Left kidney (tissue), 2 donors: ENCODE data around the gene C4B. TPM values are rescaled to one million over a fixed set of nuclear protein-coding genes. Genes with fewer than 3 reads are reported as not detected.
"Not testable (repeated sequence)": the region's sequence is repeated elsewhere in the genome, so short reads cannot be mapped to it uniquely, and the experiment has no call there.

Experiments used
- DNase-seq: peaks from one replicate; pipeline ENCODE4 v3.0.0-alpha.2; 2013
- polyA plus RNA-seq: library from polyadenylated mRNA; unstranded; fragments of 120-200 nt; gene quantifications from one replicate; pipeline ENCODE4 v1.2.1, GENCODE V29; 2013; ENCODE audit not compliant: insufficient read length

Gene C4B
- polyA plus RNA-seq, 1 donor, result 22.3 TPM

DNA sequence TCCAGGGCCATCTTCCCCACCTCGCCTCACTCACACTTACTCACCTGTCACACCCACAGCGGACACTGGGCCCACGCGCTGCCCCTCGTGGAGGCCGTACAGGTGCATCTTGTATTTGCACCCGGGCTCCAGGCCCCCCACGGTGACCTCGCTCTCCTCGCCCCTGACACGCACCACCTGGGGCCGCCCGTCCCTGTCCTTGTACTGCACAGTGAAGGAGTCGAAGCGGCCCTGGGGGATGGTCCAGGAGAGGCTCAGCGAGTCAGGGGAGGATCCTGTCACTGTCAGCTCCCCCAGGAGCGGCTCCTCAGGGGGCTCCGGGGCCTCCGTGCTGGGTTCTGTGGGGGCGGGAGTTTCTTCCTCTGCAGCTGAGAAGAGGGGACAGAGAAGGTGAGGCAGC lies 38.0 kb downstream of the C4B start:
- DNase-seq, result not testable (repeated sequence)

DNA sequence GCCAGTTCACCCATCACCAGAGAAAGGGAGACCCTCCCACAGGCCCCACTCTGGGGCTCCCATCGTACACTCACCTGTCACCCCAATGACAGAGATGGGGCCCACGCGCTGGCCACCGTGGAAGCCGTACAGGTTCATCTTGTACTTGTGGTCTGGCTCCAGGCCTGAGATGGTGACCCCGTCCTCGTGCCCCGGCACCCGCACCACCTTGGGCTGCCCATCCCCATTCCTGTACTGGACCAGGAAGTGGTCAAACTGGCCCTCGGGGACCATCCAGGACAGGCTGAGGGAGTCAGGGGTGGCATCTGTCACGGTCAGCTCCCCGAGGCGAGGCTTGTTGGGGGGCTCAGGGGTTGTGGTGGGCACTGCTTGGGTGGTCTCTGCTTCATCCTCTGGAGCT lies 38.7 kb downstream of the C4B start:
- not testable (repeated sequence) for DNase-seq

DNA sequence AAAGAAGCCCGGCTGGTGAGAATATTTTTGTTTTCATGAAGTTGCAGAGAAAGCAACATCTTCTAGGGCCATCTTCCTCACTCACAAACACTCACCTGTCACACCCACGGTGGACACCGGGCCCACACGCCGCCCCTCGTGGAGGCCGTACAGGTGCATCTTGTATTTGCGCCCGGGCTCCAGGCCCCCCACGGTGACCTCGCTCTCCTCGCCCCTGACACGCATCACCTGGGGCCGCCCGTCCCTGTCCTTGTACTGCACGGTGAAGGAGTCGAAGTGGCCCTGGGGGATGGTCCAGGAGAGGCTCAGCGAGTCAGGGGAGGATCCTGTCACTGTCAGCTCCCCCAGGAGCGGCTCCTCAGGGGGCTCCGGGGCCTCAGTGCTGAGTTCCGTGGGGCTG lies 41.2 kb downstream of the C4B start:
- DNase-seq, result not testable (repeated sequence)

DNA sequence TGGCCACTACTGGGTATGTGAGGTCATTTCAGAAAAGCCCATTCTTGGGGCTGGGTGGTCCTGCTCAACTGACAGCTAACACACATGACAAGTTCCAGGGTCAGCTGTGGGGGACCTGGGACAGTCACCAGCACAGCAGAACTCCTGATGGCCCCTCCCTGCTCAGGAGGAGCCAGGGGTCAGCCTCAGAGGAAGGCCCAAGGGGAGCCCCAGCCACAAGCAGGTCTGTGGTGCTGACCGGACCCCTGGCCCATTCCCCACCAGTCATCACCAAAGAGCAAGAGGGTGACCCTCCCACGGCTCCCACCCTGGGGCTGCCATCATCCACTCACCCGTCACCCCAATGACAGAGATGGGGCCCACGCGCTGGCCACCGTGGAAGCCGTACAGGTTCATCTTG lies 41.7 kb downstream of the C4B start:
- no peak for DNase-seq

DNA sequence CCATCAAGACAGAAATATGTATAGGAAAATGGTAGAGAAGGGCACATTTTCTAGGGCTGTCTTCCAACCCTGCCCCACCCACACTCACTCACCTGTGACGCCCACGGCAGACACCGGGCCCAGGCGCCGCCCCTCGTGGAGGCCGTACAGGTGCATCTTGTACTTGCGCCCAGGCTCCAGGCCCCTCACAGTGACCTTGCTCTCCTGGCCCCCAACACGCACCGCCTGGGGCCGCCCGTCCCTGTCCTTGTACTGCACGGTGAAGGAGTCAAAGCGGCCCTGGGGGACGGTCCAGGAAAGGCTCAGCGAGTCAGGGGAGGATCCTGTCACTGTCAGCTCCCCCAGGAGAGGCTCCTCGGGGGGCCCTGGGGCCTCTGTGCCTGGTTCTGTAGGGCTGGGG lies 43.4 kb downstream of the C4B start:
- no peak for DNase-seq

DNA sequence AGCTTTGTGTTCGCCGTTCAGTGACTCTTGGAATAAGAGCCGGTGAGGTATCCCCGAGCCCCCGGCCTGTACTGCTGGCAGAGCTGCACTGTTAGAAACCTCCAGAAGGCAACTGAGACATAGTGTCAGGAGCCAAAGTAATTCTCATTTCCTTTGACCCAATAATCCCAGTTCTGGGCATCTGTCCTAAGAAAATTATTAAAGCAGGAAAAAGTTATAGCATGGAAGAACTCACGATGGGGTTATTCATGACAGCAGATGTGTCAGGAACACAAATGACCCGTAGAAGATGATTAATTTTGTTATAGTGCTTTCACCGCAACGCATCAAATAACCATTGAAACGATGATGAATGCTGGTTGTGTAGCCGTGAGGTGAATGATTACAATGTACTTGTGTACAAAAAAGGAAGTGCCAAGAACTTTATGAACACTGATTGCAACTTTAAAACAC lies 43.9 kb downstream of the C4B start:
- DNase-seq, result no peak

DNA sequence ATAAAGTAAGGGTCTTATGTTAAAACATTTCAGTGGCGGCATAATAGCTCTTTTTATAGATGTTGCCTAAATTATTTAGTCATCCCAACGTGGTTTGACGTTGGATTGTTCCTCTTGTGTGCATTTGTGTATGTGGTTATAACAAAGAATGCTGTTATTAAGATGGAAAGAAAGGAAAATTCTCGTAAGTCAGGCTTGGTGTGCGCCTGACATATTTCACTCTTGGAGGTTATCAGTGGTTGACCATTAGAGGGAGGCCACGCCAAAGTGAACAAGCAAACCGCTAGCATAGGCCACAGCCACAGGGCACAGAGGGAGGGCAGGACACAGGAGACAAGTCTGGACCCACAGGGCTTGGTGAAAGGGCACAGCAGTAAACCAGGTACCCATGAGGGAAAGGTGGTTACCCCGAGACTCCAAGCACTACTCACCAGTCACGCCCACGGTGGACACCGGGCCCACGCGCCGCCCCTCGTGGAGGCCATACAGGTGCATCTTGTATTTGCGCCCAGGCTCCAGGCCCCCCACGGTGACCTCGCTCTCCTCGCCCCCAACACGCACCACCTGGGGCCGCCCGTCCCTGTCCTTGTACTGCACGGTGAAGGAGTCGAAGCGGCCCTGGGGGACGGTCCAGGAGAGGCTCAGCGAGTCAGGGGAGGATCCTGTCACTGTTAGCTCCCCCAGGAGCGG lies 46.5 kb downstream of the C4B start:
- no peak for DNase-seq

DNA sequence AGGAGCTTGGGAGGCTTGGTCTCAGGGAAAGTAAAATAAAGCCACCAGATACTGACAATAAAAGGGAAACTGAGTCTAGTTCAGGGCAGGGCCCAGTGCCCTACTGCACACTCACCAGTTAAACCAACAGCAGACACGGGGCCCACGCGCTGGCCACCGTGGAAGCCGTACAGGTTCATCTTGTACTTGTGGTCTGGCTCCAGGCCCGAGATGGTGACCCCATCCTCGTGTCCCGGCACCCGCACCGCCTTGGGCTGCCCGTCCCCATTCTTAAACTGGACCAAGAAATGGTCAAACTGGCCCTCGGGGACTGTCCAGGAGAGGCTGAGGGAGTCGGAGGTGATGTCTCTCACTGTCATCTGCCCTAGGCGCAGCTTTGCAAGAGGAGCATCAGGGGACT lies 50.1 kb downstream of the C4B start:
- DNase-seq, result no peak

DNA sequence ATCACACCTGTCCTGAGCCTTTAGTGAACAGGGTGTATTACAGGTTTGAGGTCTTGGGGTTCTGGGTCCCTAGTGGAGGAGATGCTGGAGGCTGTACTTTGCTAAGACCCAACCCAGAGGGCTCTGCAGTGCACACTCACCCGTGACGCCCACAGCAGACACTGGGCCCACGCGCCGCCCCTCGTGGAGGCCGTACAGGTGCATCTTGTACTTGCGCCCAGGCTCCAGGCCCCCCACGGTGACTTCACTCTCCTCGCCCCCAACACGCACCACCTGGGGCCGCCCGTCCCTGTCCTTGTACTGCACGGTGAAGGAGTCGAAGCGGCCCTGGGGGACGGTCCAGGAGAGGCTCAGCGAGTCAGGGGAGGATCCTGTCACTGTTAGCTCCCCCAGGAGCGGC lies 52.9 kb downstream of the C4B start:
- DNase-seq, result not testable (repeated sequence)

DNA sequence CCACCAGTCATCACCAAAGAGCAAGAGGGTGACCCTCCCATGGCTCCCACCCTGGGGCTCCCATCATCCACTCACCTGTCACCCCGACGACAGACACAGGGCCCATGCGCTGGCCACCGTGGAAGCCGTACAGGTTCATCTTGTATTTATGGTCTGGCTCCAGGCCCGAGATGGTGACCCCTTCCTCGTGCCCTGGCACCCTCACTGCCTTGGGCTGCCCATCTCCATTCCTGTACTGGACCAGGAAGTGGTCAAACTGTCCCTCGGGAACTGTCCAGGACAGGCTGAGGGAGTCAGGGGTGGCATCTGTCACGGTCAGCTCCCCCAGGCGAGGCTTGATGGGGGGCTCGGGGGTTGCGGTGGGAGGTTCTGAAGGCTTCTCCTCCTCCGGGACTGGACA lies 53.7 kb downstream of the C4B start:
- DNase-seq, result not testable (repeated sequence)

DNA sequence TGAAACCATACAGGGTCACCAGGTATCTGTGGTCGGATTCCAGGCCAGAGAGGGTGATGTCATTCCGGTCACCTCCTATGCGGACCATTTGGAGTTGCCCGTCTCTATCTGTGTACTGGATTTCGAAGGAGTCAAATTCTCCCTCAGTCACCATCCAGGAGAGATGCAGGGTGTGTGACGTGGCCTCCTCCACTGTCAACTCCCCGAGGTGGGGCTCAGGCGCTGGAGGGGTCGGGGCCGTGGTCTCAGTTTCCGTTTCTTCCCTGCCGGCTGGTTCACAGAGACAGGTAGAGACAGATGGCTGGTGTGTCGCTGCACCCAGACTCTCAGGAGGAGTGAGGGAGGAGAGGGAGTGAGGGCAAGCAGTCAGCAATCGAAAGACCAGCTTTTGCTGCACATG lies 54.3 kb downstream of the C4B start:
- no peak for DNase-seq

DNA sequence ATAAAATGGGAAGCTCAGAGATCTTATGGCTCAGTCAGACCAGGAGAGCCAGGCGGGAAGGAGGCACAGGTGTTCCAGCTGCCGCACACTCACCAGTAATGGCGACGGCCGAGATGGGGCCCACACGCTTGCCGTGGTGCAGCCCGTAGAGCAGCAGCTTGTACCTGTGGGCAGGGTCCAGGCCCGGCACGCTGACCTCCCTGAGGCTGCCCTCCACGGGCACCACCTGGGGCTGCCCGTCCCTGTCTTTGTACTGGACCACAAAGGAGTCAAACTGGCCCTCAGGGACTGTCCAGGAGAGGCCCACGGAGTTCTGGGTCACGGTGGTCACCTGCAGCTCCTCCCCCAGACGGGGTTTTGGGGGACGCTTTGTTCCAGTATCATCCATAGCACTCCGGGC lies 54.9 kb downstream of the C4B start:
- DNase-seq, result no peak

DNA sequence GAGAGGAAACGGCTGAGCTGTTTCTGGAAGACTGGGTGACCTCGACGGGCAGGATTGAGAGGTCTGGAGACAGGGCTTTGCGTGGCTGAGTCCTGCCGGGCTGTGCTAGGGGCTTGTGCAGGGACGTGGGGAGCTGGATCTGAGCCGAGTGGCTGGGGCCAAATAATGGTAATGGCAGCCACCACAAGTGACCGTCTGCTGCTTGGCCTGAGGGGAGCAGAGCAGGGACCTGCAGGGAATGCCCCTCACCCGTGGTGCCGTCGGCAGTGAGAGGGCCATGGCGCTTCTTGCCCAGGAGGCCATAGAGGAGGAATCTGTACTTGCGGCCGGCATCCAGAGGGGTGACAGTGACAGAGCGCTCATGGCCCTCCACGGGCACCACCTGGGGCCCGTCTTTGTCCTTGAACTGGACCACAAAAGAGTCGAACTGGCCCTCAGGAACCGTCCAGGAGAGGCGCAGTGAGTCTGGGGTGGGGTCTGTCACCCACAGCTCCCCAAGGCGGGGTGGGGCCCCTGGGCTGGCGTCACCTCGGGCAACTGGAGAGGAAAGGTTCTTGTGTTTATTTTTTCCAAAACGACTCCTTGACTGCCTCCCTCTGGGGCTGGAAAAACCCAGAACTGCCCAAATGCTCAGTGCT lies 55.4 kb downstream of the C4B start:
- no peak for DNase-seq

DNA sequence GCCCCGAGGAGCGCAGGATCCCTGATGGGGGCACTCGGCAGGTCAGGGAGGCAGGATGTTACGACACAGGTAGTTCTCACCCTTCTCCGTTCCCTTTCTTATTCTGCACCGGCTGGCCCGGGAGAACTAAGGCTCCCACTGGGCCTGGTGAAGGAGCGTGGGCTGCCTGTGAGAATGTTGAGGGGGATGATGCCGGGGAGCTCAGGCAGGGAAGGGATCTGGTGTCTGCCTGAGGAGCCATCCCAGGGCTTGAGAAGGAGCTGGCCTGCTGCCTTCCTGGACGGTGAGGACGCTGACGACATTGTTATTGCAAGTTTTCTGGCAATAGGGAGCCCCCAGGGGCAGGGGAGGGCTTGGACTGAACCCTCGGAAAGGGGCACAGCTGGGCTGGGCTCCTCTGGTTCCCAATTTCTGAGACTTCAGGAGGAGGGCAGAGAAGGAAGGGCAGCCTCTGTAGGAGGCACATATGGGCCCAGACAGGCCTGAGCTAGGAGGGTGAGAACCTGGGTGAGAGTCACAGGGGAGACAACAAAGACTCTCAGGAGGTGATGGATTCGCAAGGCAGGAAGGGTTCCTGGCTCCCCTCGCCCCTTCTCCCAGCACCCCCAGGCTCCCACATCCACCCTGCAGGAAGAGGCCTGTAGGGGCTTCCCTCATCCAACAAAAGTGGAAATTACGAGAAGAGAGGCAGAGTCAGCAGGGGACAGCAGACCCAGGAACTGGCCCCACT lies 56.4 kb downstream of the C4B start:
- DNase-seq, result no peak

DNA sequence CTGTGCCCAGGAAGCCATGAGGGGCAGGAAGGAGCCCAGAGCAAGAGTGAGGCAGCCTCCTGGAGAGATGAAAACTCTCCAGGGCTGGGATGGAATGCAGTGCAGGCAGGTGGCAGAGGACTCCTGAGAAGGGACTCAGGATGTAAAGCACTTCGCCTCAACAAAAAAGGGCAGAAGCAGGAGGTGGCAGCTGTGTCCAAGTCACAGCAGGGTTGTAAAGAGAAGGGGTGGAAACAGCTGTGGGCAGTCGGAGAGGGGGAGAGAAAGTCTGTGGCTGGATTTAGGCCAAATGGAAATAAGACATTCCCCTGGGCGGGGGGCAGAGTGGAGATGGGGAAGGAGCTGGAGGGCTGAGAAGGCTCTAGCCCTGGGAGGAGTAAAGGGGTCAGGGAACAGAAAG lies 58.5 kb downstream of the C4B start:
- DNase-seq, result no peak

DNA sequence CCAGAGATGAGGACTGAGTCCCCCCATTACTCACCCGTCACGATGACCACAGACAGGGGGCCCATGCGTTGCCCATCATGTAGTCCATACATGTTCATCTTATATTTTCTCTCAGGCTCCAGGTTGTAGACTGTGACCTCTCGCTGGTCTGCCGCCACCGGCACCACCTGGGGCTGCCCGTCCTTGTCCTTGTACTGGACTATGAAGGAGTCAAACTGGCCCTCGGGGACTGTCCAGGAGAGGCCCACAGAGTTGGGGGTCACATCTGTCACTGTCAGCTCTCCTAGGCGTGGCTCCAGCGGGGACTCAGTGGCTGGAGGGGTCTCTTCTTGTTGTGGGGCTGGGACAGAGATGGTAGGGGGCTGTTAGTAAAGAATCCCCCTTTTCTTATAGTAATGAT lies 59.0 kb downstream of the C4B start:
- no peak for DNase-seq

DNA sequence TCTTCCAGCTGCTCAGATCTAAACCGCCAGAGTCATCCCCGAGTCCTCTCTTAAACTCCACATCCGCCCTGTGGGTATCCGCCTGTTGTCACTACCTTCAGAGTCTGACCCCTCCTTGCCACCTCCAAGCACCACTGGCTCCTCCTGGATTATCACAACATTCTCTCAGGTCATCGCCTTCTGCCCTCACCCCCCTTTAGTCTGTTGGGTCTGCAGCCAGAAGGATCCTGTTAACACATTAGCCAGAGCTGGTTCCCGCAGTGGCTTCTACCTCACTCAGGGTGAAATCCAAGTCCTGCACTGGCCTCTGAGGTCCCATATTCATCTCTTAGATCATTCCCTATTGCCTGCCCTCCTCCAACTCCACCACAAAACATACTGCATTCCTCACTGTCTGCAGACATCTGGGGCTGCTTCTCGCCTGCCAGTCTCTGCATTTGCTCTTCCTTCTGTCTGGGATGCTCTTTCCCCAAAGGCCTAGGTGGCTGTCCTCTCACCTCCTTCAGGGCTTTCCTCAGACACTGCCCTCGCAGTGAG lies 60.5 kb downstream of the C4B start:
- DNase-seq, result no peak

DNA sequence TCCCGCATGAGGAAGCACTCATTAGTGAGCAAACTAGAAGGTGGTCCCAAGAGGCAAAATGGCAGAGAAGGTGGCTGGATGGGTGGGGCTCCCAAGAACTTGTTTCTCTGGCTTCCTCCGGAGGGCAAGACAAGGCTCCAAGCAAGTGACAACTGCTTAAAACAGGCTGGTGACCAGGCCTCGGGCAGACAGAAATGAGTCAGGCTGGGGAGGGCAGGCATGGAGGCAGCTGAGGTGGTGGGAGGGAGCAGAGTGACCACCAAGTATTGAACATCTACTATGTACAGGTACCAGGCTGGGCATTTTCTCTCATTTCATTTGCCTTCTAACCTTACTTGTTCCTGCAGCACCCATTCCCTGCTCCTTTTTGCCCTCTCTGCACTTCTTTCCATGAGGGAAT lies 61.2 kb downstream of the C4B start:
- DNase-seq, result no peak

DNA sequence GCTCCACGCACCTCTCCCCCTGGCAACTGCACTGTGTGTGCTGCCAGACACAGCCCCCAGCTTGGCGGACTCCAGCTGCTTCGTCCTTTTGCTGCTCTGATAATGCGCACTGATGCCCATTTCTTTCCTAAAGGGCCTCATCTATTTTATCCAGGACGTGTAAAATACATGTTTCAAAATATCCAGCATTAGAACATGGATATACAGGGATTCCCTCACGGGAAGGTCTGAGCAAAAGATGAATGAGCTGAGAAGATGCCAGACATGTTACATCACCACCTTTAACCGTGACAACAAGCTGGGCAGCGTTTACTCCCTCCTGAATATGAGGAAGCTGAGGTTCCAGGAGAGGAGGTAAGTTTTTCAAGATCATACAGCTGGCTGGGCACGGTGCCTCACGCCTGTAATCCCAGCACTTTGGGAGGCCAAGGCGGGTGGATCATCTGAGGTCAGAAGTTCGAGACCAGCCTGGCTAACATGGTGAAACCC lies 61.8 kb downstream of the C4B start:
- DNase-seq, result no peak

DNA sequence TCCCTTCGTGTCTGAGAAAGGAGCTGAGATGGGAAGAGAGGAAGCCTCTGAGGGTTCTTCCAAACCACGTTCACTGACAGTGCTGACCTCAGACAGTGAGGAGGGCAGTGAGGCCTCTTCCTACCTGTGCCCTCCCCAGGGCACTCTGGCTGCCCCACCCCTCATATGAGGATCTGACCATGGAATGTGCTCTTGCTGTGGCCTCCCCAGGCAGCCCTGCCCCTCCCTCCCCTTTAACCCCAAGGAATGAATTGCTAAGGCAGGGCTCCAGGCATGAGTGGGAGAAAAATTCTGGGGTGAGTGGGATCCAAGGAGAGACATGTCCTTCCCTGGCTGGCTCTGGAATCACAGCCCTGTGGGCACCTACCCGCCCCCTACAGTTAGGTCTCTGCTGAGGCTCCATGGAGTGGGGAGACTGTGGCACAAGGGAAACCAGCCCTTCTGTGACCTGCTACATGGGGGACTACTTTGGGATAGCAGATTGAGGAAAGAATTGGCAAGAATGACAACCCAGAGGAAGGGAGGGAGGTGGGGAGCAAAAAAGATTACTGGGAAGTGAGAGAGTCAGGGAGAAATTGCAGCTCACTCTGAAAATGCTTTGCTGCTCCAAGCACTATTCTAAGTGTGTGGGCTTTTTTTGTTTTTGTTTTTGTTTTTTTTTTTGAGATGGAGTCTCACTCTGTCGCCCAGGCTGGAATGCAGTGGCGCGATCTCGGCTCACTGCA lies 65.1 kb downstream of the C4B start:
- DNase-seq, result no peak

DNA sequence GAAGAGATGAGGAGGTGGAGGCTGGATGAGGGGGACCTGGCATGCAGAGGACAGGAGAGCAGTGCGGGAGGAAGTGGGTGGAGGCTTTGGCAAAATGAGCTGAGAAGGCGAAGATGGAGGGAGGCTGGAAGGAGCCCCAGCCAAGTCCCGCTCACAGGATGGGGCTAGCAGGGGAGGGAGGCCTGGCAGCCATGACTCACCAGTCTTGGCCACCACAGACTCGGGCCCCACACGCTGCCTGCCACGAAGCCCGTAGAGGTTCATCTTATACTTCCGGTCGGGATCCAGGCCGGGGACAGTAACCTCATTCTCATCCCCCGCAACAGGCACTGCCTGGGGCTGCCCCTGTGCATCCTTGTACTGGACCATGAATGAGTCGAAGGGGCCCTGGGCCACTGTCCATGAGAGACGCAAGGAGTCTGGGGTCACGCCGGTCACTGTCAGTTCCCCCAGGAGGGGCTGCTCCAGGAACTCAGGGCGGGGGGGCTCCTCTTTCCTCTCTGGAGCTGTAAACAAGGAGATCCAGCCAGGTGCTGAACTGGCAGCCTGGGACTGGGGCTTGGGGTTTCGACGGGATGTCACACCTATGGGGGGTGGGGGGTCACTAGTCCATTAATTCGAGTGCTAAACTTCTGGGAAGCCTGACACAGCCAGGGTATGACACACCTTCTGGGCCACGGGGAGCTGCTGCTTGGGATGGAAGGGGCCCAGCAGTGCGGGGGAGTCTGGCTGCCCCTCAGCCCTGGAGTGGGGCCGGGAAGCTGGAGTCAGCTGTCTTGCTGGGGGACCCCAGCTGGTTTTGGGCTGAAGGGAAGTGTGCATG lies 66.8 kb downstream of the C4B start:
- DNase-seq, result no peak
